OCI-LY7 (cell line): Measurements from ENCODE around the gene LUC7L3.

Experiments used
- CTCF ChIP-seq: fragments of 200-600 bp; sonication (generic); conservative IDR thresholded peaks from 2 replicates; pipeline ENCODE4 v1.5.1; 2014; ENCODE audit warnings: mild to moderate bottlenecking, antibody characterized with exemption, low read length, moderate library complexity, mixed read lengths
- EZH2phosphoT487 ChIP-seq: fragments of 200-600 bp; sonication (generic); IDR thresholded peaks from 2 replicates; pipeline ENCODE4 v1.6.1; 2018; ENCODE audit warnings: low read depth, borderline replicate concordance, mild to moderate bottlenecking, mixed run types, antibody characterized with exemption, low read length, moderate library complexity, mixed read lengths

- TF ChIP-seq CTCF (no peak), EZH2phosphoT487 (no peak)
These were observed 29.2 kb upstream of the LUC7L3 start for GRCh38 chr17:50689956-50690886.
